ENCODE data around the gene TNFRSF4.

Gene TNFRSF4

GRCh38 chr1:1240822-1241587, 27.1 kb upstream of the TNFRSF4 start:
- Histone ChIP-seq H3K4me3 (no peak overlapping the region), H3K27ac (no peak overlapping the region)
- TF ChIP-seq CTCF (IDR thresholded peaks at IDR 0.05) = no peak
- DNase-seq (ENCODE audit: low spot score) = no peak

GRCh38 chr1:1240348-1240732, 26.4 kb upstream of the TNFRSF4 start:
- DNase-seq (ENCODE audit: low spot score) = no peak
- Histone ChIP-seq H3K27ac (no peak overlapping the region), H3K4me3 (no peak overlapping the region)
- TF ChIP-seq CTCF (IDR thresholded peaks at IDR 0.05) = no peak

- Histone ChIP-seq H3K27ac (no peak overlapping the region), H3K4me3 (no peak overlapping the region)
- DNase-seq (ENCODE audit: low spot score) = no peak
- TF ChIP-seq CTCF (IDR thresholded peaks at IDR 0.05) = no peak
Measured at GRCh38 chr1:1239614-1240347, 25.8 kb upstream of the TNFRSF4 start.

- Histone ChIP-seq H3K4me3 (no peak overlapping the region), H3K27ac (no peak overlapping the region)
- no peak for TF ChIP-seq CTCF (IDR thresholded peaks at IDR 0.05)
- DNase-seq (ENCODE audit: low spot score) = no peak
Measured at GRCh38 chr1:1239227-1239613, 25.3 kb upstream of the TNFRSF4 start.

- Histone ChIP-seq H3K27ac (no peak overlapping the region), H3K4me3 (no peak overlapping the region)
- DNase-seq (ENCODE audit: low spot score) = no peak
- no peak for TF ChIP-seq CTCF (IDR thresholded peaks at IDR 0.05)
Measured at GRCh38 chr1:1238702-1239178, 24.8 kb upstream of the TNFRSF4 start.

GRCh38 chr1:1237874-1238701, 24.1 kb upstream of the TNFRSF4 start:
- Histone ChIP-seq H3K27ac (no peak overlapping the region), H3K4me3 (no peak overlapping the region)
- DNase-seq (ENCODE audit: low spot score) = no peak
- TF ChIP-seq CTCF (IDR thresholded peaks at IDR 0.05) = no peak
